Activated CD8-positive, alpha-beta memory T cell treated with anti-CD3 and anti-CD28 coated beads, Interleukin-2, amount 50 U/mL, for 48 hours (primary cell): ENCODE measurements around the gene FILIP1L.

Experiments
- DNase-seq: peaks from one replicate; pipeline ENCODE4 v3.0.0-alpha.2; 2020

Gene FILIP1L

GRCh38 chr3:100124201-100124761, 10.0 kb upstream of the FILIP1L start:
- DNase-seq, result no peak

- no peak for DNase-seq
Measured at GRCh38 chr3:100123112-100123511, 8.8 kb upstream of the FILIP1L start.

- DNase-seq, result no peak
Measured at GRCh38 chr3:100122321-100122720, 8.0 kb upstream of the FILIP1L start.

DNA sequence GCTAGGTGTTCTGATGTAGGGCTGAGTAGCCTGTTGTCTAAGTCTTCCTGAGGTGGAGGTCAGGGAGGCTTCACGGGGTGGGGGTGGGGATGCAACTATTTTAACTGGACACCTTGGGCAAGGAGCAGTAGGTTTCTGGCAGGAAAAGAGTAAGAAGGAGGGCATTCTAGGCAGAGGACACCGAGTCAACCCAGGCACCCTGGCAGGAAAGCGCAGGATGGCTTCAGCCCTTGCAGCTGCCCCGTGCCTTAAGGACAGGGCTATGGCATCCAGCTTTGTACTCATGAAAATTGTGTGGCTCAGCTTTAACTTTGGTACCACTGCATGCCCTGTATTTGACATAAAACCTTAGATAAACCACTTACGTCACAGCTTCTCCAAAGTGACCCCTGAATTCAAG, 6.4 kb upstream of the FILIP1L start:
- DNase-seq, result no peak

DNA sequence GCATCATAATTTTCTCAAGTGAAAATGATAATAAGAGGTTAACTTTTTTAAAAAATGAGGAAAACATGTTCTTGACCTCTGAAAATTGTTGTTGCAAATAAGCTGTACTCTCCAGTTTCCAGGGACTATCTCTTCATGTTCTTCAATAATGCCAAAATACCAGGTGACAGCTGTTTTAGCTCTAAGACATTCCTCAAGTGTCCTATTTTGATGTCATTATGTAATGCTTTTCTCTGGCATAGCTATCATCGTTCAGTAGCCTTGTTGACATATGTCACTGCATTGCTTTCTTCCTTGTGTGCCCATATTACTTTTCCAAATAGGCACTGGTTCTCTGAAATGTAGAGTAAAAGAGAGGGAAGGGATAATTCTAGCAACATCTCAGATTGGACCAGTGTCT, 5.7 kb upstream of the FILIP1L start:
- DNase-seq, result no peak

DNA sequence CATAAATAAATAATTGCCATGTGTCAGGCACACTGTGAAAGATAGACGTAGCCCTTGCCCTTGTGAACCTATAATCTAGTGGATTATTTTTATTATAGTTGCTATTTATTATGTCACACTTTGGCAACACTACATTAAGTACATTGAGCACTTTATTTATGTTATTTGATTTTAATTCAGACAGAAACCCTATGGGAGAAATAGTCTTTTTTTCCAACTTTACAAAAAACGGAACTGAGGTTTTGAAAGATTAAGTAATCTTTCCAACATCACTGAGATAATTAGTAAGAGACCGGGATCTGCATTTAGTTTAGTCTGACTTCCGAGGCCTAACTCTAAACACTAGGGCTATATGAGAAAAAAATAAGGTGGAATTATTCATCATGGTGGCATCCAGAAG, 2.8 kb upstream of the FILIP1L start:
- no peak for DNase-seq

- DNase-seq, result no peak
Measured at GRCh38 chr3:100113723-100114412, 433 bp downstream of the FILIP1L start.

GRCh38 chr3:100111728-100112127, 2.6 kb downstream of the FILIP1L start:
- no peak for DNase-seq

DNA sequence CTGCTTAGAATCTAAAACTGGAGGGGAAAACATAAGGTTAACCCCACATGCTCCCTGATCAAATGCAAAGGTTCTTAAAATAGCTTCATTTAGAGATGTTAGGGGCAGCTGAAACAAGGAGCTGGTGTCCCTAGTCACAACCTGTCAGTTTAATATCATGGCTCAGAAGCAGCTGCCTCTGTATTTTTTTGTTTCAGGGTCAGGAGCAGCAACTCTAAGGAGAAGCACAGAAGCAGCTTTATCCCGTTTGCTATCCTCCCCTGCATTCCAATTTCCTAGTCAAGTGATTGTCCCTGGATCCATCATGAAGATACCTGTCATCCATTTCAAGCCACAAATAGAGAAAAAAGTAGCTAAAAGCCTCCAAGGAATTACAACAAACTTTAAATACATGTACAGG, 4.1 kb downstream of the FILIP1L start:
- no peak for DNase-seq

- DNase-seq, result no peak
Measured at GRCh38 chr3:100108464-100109079, 5.7 kb downstream of the FILIP1L start.

- no peak for DNase-seq
Measured at GRCh38 chr3:100107221-100107814, 7.0 kb downstream of the FILIP1L start.

GRCh38 chr3:100106531-100107141, 7.7 kb downstream of the FILIP1L start:
- no peak for DNase-seq

DNA sequence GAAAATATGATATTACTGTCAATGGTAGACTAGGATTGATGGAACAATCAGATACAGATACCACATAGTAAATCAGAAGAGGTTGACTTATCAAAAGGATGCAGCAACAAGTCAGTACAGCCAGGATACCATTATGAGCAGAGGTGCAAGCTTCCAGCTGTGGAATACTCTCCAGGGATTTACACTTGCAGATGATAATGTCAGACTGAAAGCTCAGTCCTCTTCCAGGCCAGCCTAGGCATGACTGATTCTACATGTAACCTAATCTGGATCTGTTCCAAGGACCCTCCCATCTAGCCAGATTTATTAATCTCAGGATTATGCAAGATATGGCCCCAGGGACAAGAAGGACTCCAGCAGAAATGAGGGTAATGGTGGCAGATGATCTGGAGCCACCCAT, 8.2 kb downstream of the FILIP1L start:
- DNase-seq, result no peak

- DNase-seq, result no peak
Measured at GRCh38 chr3:100105501-100105900, 8.8 kb downstream of the FILIP1L start.

GRCh38 chr3:100104817-100105413, 9.4 kb downstream of the FILIP1L start:
- no peak for DNase-seq

GRCh38 chr3:100104442-100104798, 9.9 kb downstream of the FILIP1L start:
- no peak for DNase-seq

DNA sequence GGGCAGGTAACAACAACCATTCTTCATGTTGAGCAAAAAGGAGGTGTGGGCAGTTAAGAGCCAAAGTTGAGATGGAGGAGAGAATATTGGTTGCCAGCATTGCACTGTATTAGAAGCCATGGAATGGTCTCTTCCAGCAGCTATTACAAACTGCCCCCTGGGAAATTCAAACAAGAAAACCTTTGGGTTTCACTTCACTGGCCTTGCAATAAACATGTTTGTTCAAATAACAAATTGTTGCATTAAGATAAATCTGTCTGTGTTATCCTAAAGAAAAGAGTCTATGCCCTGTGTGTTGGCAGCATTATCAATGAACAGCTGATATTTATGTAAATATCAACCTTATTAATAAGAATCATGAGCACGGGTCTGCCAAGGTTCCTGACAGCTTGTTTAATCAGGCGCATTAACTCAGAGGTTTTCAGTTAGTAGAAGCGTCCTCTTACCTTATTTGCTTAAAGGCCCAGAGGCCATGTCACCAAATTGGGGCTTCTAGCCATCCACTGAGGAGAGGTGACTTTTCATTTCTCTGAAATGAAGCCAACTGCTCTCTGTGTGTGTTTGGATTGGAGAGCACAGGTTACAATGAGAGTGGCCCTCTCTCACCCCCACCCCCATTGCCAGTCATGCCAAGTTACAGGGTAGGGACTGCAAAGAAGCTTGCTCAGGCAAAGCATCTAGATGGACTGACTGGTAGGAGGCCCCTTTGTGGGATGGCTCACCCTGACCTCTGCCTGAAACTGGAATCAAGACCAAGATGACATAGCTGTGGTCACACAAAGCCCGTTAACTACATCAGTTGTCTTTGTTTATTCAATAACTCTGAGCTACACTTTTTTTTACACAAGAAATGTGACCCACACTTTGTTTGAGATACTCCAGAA, 10.5 kb downstream of the FILIP1L start:
- no peak for DNase-seq

- no peak for DNase-seq
Measured at GRCh38 chr3:100102757-100103156, 11.5 kb downstream of the FILIP1L start.

- no peak for DNase-seq
Measured at GRCh38 chr3:100100425-100100824, 13.9 kb downstream of the FILIP1L start.

DNA sequence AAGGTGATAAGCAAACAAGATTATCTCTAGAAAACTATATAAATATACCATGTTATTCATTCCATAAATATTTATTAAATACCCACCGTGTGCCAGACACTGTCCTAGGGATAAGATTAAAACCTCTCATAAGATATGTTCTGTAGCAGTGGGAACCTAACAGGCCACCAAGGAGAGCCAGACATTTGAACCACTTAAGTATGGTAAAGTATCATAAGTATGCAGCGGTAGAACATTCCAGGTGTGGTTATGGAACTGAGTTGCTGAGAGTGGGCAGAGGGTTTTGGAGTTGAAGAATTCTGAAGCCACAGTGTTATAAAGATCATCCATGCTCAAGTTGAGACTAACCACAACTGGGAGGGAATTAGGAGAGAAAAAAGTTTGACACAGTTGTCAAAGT, 14.7 kb downstream of the FILIP1L start:
- no peak for DNase-seq

- no peak for DNase-seq
Measured at GRCh38 chr3:100098784-100099070, 15.6 kb downstream of the FILIP1L start.

DNA sequence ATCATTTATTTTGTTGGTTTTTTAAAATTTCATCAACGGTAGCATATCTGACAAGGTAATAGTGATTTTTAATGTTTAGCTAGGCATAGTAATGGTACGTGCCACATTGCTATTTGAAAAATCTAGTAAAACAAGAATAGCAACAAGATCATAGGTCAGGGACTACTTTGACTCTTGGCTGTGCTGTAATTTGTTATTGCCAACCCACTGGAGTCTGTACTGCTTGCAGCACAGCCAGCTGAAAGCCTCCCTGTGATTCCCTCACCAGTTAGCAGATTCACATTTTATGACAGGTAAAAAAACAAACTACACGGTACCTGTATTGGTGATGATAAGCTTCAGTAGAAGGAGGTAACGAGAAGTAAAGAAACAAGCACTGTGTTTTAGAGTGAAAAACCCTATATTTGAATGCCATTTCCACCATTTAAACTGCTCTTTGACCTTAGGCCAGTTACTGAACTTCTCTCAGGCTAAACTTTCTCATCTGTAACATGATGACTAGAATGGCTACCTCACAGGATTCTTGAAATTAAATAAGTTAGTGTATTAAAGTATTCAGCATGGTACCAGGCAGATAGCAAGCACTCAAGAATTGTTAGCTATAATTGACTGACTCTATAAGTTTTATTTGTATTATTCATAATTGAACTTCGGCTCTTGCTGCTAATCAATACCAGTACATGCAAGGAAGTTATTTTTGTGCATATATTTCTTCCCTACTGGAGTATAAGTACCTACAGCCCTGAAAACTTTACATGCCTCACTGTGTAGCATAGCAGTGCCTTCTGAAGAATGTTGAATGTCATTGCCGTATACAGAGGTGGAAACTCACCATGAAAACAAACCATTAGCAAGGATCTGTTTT, 16.1 kb downstream of the FILIP1L start:
- DNase-seq, result no peak
